Measurements from ENCODE around the gene CCL14. TPM values are rescaled to one million over a fixed set of nuclear protein-coding genes. Genes with fewer than 3 reads are reported as not detected.

CCL14 gene
- polyA plus RNA-seq, 1 donor (not counting 4 experiments of a cell fraction or from before 2014, with no cell fraction given), result not detected

DNA sequence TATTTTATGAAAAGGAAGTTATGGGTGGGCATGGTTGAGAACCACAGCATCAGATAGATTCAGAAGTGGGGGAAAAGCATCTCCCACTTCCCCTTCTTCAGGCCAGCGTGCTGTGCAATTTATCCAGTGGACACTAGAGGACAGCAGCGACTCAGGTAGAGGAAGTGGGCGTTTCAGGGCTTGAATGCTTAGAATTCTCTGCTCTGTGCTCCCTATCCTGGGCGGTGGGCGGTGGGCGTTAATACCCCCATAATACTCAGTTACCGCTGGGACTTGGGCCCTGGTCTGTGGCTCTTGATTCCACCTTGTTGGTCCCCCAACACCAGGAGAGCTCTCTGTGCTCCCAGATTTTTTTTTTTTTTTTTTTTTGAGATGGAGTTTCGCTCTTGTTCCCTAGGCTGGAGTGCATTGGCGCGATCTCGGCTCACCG lies 39.4 kb downstream of the CCL14 start:
- DNase-seq (ENCODE audit: low read depth, low spot score) (no peak), FAIRE-seq (no peak)
- Histone ChIP-seq H3K9me3 (ENCODE audit: control insufficient read depth, low read depth, low read length) (no peaks in the 10 kb centered on the region), H3K36me3 (ENCODE audit: control insufficient read depth in 2 of 2, extremely low read depth in 1 of 2, insufficient read depth in 2 of 2, low read length in 2 of 2) (no peaks in the 10 kb centered on the region), H3K9me1 (ENCODE audit: control insufficient read depth, extremely low read depth, insufficient read depth, low read length) (no peaks in the 10 kb centered on the region), H3K27ac (ENCODE audit: control insufficient read depth, insufficient read depth, low read length) (no peak overlapping the region), H4K20me1 (ENCODE audit: control insufficient read depth, extremely low read depth, insufficient read depth, low read length) (no peaks in the 10 kb centered on the region), H3K4me3 (ENCODE audit: control insufficient read depth in 2 of 3, extremely low read depth in 1 of 3, insufficient read depth in 2 of 3, low read depth in 1 of 3, low read length in 3 of 3) (no peak overlapping the region), H3K4me1 (ENCODE audit: control insufficient read depth, extremely low read depth, insufficient read depth, low read length) (no peaks in the 10 kb centered on the region), H3K27me3 (ENCODE audit: control insufficient read depth, extremely low read depth, insufficient read depth, low read length) (peaks cover 4% of the 10 kb centered on the region), H3K9ac (ENCODE audit: control insufficient read depth, extremely low read depth, insufficient read depth, low read length) (no peak overlapping the region), H2AFZ (ENCODE audit: control insufficient read depth, low read length) (peak overlapping the region; percentile 63), H3K79me2 (ENCODE audit: control insufficient read depth, insufficient read depth, low read length) (no peaks in the 10 kb centered on the region), H3K4me2 (ENCODE audit: control insufficient read depth, extremely low read depth, insufficient read depth, low read depth, low read length) (peak overlapping the region; percentile 51)
- dilution Hi-C loops (cut with MboI; ENCODE audit: extremely low pct_ligation_motif_present, low sequenced_read_pairs), result no loop called here
- TF ChIP-seq, protein P1, sequence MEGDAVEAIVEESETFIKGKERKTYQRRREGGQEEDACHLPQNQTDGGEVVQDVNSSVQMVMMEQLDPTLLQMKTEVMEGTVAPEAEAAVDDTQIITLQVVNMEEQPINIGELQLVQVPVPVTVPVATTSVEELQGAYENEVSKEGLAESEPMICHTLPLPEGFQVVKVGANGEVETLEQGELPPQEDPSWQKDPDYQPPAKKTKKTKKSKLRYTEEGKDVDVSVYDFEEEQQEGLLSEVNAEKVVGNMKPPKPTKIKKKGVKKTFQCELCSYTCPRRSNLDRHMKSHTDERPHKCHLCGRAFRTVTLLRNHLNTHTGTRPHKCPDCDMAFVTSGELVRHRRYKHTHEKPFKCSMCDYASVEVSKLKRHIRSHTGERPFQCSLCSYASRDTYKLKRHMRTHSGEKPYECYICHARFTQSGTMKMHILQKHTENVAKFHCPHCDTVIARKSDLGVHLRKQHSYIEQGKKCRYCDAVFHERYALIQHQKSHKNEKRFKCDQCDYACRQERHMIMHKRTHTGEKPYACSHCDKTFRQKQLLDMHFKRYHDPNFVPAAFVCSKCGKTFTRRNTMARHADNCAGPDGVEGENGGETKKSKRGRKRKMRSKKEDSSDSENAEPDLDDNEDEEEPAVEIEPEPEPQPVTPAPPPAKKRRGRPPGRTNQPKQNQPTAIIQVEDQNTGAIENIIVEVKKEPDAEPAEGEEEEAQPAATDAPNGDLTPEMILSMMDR (optimal IDR thresholded peaks at IDR 0.05 in 1 of 3, IDR thresholded peaks at IDR 0.05 in 1 of 3, conservative IDR thresholded peaks at IDR 0.05 in 1 of 3; ENCODE audit: extremely low read depth in 1 of 3, insufficient read depth in 2 of 3, low read length in 3 of 3), result peak; percentile 68 to 91 (median 89)
- TF ChIP-seq EZH2 (IDR thresholded peaks at IDR 0.05; ENCODE audit: low read length), result no peak

DNA sequence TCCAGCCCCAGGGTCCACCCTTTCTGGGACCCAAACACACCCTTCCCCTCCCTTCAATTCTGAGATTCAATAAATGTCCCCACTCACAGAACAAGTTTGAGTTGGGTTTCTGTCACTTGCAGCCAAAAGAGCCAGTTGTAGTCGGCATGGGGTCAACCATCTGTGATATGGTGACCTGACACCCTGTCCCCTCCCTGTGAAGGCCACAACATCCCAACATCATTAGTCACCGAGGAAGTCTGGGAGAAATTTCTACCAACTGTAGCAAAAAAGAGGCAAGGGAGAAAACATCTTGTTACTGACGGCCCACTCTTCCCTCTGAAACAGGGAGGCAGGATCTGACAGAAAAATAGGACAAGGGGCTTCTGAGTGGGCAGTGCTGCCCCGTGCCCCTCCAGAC lies 42.4 kb downstream of the CCL14 start:
- H3K4me3 ChIP-seq (ENCODE audit: control insufficient read depth in 2 of 3, extremely low read depth in 1 of 3, insufficient read depth in 2 of 3, low read depth in 1 of 3, low read length in 3 of 3), result no peak overlapping the region

More for the DNA sequence above, 42.4 kb downstream of the CCL14 start:
- TF ChIP-seq, protein P1 (optimal IDR thresholded peaks at IDR 0.05 in 1 of 3, IDR thresholded peaks at IDR 0.05 in 1 of 3, conservative IDR thresholded peaks at IDR 0.05 in 1 of 3; ENCODE audit: extremely low read depth in 1 of 3, insufficient read depth in 2 of 3, low read length in 3 of 3), result no peak
- TF ChIP-seq EZH2 (IDR thresholded peaks at IDR 0.05; ENCODE audit: low read length), result no peak
- dilution Hi-C loops (cut with MboI; ENCODE audit: extremely low pct_ligation_motif_present, low sequenced_read_pairs), result no loop called here
- Histone ChIP-seq H3K9me3 (ENCODE audit: control insufficient read depth, low read depth, low read length) (no peaks in the 10 kb centered on the region), H3K27ac (ENCODE audit: control insufficient read depth, insufficient read depth, low read length) (no peak overlapping the region), H3K4me2 (ENCODE audit: control insufficient read depth, extremely low read depth, insufficient read depth, low read depth, low read length) (no peak overlapping the region), H3K9ac (ENCODE audit: control insufficient read depth, extremely low read depth, insufficient read depth, low read length) (no peak overlapping the region), H3K27me3 (ENCODE audit: control insufficient read depth, extremely low read depth, insufficient read depth, low read length) (peaks cover 4% of the 10 kb centered on the region), H2AFZ (ENCODE audit: control insufficient read depth, low read length) (no peak overlapping the region), H3K79me2 (ENCODE audit: control insufficient read depth, insufficient read depth, low read length) (no peaks in the 10 kb centered on the region), H4K20me1 (ENCODE audit: control insufficient read depth, extremely low read depth, insufficient read depth, low read length) (no peaks in the 10 kb centered on the region), H3K36me3 (ENCODE audit: control insufficient read depth in 2 of 2, extremely low read depth in 1 of 2, insufficient read depth in 2 of 2, low read length in 2 of 2) (no peaks in the 10 kb centered on the region), H3K4me1 (ENCODE audit: control insufficient read depth, extremely low read depth, insufficient read depth, low read length) (no peaks in the 10 kb centered on the region), H3K9me1 (ENCODE audit: control insufficient read depth, extremely low read depth, insufficient read depth, low read length) (no peaks in the 10 kb centered on the region)
- DNase-seq (ENCODE audit: low read depth, low spot score), result no peak
- no peak for FAIRE-seq
